ENCODE measurements around the gene SH3GL3.

Gene SH3GL3

GRCh38 chr15:83571820-83572707 is 124.9 kb downstream of the SH3GL3 start:
- no peak for DNase-seq

GRCh38 chr15:83574345-83574744 is 127.2 kb downstream of the SH3GL3 start:
- no peak for DNase-seq

GRCh38 chr15:83578691-83579090 is 131.6 kb downstream of the SH3GL3 start:
- DNase-seq = no peak

GRCh38 chr15:83581381-83581780 is 134.2 kb downstream of the SH3GL3 start:
- no peak for DNase-seq

GRCh38 chr15:83582381-83582780 is 135.2 kb downstream of the SH3GL3 start:
- DNase-seq = no peak

- no peak for DNase-seq
Observed at GRCh38 chr15:83585601-83586335, 138.6 kb downstream of the SH3GL3 start.

GRCh38 chr15:83587091-83587490 is 139.9 kb downstream of the SH3GL3 start:
- DNase-seq = no peak

GRCh38 chr15:83588441-83588840 is 141.3 kb downstream of the SH3GL3 start:
- no peak for DNase-seq

GRCh38 chr15:83592370-83593040 is 145.4 kb downstream of the SH3GL3 start:
- DNase-seq = no peak

- no peak for DNase-seq
Observed at GRCh38 chr15:83595191-83595590, 148.1 kb downstream of the SH3GL3 start.

GRCh38 chr15:83598031-83598430 is 150.9 kb downstream of the SH3GL3 start:
- DNase-seq = no peak

GRCh38 chr15:83602021-83602420 is 154.9 kb downstream of the SH3GL3 start:
- DNase-seq = no peak

GRCh38 chr15:83604549-83604948 is 157.4 kb downstream of the SH3GL3 start:
- DNase-seq = no peak

GRCh38 chr15:83605111-83605945 is 158.2 kb downstream of the SH3GL3 start:
- no peak for DNase-seq

- DNase-seq = no peak
Observed at GRCh38 chr15:83610132-83610531, 163.0 kb downstream of the SH3GL3 start.

- no peak for DNase-seq
Observed at GRCh38 chr15:83610901-83611685, 164.0 kb downstream of the SH3GL3 start.

GRCh38 chr15:83612226-83612625 is 165.1 kb downstream of the SH3GL3 start:
- DNase-seq = no peak

- no peak for DNase-seq
Observed at GRCh38 chr15:83612898-83613635, 165.9 kb downstream of the SH3GL3 start.

- no peak for DNase-seq
Observed at GRCh38 chr15:83613714-83614113, 166.6 kb downstream of the SH3GL3 start.

- DNase-seq = no peak
Observed at GRCh38 chr15:83616840-83617239, 169.7 kb downstream of the SH3GL3 start.

GRCh38 chr15:83626171-83626802 is 179.1 kb downstream of the SH3GL3 start:
- DNase-seq = no peak

All from COR-L47 (cell line).